Ecto neural progenitor cell (in vitro differentiated cells): ENCODE data around the gene YJEFN3.
A peak's percentile ranks its signal among the peaks of the same experiment; 100 is the strongest.

ENCODE experiments used
- DNase-seq: peaks from one replicate; pipeline ENCODE4 v3.0.0-alpha.2; 2018; ENCODE audit warnings: low spot score

YJEFN3 gene

DNA sequence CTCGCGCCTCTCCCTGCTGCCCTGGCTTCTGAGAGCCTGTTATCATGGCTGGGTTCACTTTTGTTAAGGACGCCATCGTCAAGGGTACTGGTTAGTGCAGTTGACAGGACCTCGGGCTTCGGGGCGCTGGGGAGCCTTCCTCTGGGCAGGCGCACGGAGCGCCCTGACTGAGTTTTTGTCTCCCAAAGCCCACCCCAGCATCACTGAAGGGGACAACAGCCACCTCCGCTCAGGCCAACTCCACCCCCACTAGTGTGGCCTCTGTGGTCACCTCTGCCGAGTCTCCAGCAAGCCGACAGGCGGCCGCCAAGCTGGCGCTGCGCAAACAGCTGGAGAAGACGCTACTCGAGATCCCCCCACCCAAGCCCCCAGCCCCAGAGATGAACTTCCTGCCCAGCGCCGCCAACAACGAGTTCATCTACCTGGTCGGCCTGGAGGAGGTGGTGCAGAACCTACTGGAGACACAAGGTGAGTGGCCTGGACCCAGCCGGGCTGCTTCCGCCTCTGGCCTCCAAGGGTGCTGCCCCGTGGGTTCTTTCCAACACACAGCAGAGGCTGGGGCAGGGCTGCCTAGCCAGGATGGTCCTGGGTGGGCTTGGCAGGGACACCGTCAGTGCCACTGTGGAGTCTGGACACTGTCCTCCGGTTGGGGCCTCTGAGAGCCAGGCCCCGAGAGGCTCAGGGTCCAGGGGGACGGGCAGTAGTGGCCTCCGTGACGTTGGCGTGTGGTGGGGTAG lies 30.3 kb upstream of the YJEFN3 start:
- no peak for DNase-seq

DNA sequence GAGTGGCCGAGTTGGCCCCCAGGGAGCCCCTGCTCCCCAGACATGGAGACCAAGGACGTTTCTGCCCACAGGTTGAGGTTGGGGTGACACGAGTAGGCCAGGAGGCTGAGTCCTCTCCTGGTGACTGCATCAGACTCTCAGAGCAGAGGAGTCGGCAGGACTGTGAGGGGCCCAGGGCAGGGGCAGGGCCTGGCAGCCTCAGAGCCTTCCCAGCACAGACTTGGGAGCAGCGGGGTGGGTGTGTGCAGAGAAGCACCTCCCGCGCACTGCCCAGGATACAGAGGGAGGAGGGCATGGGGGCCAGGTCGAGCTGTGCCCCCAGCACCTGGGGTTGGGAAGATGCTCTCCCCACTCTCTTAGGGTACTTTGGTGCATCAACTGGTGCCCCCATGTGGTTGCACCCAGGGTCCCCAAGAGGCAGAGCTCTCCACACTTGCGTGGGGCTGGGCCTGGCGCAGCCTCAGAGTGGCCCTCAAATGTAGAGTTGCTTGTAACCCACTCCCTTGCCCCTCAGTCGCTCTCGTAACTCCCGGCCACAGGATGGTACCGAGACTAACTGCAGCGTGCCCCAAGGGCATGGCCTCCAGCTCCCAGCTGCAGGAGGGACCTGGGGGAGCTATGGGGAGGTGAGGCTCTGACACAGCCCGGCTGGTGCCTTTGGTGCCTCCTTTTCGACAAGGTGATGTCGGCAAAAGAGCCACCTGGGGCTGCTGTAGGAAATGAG lies 29.3 kb upstream of the YJEFN3 start:
- DNase-seq = no peak

DNA sequence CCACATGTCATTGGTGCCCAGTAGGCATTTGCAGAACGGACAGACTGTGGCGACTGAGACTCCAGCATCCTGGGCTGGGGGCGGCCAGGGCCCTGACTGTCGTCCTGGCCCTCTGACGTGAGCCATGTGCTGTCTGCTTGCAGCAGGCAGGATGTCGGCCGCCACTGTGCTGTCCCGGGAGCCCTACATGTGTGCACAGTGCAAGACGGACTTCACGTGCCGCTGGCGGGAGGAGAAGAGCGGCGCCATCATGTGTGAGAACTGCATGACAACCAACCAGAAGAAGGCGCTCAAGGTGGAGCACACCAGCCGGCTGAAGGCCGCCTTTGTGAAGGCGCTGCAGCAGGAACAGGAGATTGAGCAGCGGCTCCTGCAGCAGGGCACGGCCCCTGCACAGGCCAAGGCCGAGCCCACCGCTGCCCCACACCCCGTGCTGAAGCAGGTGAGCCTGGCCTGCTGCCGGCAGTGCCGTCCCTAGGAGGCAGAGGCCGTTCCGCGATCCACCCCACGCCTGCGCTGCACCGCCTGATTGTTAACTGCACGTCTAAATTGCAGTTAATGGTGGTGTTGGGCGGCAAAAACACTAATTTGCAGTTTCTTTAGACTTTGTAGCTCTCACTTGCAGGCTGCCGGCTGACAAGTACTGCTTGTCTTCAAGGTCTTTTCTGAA lies 27.6 kb upstream of the YJEFN3 start:
- no peak for DNase-seq

DNA sequence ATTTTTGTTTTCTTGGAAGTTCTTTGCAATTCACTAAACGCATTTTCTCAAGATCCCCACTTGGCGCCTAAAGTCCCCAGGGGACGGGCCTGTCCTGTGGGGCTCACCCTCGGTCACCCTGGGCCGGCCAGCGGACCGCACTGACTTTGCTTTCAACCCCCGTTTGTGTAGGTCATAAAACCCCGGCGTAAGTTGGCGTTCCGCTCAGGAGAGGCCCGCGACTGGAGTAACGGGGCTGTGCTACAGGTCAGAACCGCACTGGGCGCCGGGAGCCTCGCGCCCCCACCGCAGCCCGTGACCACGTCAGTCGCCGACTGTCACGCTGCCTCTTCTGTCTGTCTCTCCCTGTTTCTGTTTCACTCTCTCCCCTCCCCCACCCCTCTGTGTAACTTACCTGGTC lies 26.9 kb upstream of the YJEFN3 start:
- DNase-seq = no peak

DNA sequence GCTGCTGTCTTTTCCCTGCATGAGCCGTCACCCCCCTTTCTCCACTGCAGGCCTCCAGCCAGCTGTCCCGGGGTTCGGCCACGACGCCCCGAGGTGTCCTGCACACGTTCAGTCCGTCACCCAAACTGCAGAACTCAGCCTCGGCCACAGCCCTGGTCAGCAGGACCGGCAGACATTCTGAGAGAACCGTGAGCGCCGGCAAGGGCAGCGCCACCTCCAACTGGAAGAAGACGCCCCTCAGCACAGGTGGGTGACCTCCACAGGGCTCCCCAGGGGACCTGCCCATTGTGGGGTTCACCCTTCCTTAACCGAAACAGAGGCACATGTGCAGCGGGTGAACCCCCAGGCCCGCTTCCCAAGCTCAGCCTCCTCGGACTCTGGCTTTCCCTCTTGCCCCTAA lies 26.4 kb upstream of the YJEFN3 start:
- DNase-seq = no peak

DNA sequence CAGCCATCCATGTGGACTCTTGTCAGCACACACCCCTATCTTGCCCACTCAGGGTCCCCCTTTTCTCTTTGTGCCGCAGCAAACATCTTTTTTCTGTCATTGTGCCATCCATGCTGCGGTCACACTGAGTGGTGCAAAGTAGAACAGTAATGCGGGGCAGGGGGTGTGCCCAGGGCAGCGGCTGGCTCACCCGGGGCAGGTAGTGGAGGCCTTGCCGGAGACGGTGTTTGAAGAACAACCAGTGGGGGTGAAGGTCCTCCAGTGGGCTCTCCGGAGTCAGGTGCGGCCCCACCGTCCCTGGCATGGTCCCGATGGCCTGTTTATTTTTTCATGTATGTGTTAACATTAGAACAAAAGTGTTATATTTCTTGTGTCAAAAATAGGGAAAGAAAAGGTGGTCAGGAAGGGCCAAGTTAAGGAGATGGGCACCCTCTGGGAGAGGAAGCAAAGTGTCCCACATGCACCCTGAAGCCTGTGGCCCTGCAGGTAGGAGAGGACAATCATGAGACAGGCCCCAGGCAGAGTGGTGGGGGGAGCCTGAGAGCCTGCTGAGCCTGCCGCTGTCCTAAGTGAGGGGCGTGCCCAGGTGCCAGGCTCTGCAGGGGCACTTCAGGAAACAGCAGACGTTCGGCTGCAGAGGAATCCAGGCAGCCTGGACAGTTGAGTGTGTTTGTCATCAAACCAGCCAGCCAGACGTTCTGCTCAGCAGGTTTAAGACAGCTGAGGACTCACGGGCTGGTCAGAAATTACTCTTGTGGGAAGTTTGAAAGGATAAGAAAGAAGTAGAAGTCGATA lies 25.7 kb upstream of the YJEFN3 start:
- no peak for DNase-seq

DNA sequence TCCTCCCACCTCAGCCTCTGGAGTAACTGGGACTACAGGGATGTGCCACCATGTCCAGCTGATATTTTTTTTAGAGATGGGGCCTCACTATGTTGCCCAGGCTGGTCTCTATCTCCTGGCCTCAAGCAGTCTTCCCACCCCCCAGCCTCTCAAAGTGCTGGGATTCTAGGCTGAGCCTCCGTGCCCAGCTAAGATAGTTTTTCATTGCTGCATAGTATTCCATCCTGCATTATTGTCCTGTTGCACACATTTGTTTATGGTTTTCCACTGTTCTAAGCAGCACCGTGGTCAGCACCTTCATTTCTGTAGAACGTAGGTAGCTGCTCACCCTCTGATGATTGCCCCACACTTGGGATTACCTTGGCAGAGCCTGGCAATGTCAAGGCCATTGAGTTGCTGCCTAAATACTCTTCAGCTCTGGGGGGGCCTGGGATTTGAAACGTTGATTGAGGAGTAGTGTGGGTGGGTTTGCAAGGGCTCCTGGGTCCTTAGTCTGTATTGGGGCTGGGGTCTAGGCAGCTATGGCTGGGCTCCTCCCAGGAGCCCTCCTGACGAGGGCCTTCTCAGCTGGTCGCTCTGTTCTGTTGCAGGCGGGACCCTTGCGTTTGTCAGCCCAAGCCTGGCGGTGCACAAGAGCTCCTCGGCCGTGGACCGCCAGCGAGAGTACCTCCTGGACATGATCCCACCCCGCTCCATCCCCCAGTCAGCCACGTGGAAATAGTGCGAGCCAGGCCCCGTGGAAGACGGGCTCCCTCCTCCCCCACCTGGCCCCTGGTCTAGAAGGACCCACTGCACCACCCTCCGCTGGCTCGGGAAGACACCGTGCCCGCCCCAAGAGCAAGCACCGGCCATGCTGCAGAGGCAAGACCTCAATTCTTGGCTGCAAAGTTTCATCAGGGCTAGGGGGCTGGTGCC lies 23.7 kb upstream of the YJEFN3 start:
- DNase-seq = no peak

DNA sequence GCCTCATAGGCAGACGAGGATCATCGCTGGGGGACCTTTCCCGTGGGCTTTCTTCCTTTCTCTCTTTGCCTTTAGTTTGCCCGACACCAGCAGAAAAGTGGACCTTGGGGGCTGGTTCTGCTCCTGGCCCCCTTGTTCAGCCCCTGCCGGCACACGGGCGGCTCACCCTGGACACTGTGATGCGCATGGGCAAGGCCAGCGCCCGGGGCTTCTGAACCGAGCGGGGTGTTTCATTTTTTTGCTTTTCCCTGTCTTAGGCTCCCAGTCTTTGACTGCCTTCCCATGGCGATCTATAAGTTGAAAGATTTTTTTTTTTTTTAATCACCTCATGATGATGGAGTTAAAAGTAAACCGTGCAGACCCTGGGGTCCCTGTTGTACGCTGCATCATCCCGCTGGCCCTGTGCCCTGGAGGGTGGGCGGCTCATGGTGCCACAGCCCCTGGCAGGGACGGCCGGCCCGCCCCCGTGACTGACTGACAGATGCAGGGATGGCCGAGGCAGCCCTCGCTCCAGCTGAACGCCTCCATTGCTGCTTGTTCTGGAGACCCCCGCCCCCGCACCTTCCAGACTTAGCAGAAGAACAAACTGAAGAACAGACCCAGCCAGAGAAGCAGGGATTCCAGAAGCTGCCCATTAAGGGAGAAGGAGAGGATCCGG lies 22.9 kb upstream of the YJEFN3 start:
- no peak for DNase-seq

DNA sequence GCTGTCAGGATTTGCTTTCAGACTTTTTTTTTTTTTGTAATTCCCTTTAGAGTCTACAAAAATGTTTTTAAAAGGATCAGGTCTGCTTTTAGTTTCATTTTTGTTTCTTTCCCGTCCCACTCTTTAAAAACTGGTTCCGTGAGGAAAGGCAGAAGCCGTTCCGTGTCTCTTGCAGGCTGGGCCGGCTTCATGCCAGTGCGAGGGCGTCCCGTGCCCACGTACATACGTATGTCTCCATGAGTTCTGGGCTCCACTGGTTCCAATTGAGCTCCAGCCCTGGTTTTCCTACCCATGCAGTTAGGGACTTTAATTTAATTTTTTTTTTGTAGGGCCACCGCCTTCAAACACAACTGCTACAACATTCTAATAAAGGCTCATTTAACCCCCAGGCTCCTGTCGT lies 22.1 kb upstream of the YJEFN3 start:
- DNase-seq = no peak

DNA sequence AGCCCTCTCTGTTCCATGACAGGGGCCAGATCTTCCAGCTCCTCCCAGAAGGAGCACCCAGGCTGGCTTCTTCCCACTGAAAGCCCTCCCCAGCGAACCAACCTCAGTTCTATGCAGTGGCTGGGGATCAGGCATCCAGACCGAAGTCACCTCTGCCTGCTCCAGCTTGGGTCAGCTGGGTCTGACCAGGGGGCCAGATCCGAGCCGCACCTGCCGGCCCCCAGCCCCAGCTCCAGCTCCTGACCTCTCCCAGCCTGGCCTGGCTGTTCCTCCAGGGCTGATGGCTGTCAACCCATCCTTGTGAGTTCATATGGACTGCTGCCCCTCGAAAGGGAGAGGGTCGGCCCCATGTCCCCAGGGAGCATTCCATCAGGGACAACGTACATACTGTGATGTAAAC lies 21.4 kb upstream of the YJEFN3 start:
- no peak for DNase-seq

DNA sequence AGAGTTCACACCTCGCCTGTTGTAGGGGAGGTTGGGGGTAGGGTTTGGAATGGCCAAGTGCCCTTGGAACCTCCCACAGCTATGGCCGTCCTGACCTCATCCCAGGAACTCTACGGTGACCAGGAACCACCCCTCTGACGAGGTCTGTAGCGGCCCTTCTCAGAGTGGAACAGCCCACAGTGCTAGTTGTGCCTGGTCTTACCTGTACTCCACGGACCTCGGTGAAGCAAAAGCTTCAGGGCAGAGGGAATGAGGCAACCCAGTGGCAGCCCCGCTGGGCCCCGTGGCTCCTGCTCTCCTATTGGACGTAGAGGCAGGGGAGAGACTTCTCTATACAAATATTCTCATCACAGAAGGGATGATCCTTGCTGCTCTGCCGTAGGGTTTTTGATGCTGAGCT lies 20.5 kb upstream of the YJEFN3 start:
- no peak for DNase-seq

DNA sequence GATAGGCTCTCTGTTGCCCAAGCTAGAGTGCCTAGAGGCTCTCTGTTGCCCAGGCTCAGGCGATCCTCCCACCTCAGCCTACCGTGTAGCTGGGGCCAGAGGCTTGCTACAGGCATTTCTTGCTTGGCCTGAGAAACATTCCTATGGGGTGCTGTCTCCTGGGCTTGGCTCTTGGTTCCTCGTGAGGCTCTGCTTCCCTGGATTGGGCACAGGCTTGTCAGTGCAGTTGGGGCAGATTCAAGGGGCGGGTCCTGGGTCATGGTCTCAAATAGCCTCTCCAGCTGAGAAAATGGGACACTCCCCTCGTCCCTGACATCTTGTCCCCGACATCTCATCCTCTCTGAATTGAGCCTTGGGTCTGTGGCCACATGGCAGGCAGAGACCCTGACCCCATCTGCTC lies 18.3 kb upstream of the YJEFN3 start:
- DNase-seq = no peak

DNA sequence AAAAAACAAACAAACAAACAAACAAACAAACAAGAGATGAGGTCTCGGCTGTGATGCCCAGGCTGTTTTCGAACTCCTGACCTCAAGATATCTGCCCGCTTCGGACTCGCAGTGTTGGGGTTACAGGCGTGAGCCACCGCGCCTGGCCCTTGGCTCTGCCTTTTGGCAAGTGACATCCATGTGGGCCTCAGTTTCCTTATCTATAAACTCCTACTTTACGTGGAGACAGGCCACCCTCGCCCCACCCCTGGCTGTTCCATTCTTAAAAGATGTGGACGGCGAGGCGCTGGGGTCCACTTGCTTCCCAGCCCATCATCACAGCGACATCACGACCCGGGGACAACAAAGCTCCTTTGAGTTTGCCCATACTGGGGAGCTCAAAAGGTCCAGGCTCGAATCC lies 15.0 kb upstream of the YJEFN3 start:
- DNase-seq = no peak

DNA sequence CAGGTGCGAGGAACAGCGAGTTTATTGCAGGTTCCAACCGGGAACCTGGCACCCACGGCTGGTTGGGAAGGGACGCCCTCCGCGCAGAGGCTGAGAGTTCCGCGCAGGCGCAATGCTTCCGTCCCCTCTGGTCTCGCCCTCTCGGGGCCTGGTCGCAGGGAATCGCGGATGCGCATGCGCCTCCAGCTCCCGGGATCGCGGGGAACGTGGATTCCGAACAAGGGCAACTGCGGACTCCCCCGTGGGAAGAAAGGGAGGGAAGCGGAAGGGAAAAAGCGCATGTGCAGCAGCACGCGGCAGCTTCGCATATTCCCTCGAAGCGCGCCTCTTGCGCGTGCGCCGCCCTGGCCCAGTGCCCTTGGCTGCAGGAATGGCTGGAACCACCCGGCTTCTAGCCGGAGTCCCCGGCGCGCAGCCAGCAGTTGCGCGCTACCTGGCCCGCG lies 14.5 kb upstream of the YJEFN3 start:
- no peak for DNase-seq

DNA sequence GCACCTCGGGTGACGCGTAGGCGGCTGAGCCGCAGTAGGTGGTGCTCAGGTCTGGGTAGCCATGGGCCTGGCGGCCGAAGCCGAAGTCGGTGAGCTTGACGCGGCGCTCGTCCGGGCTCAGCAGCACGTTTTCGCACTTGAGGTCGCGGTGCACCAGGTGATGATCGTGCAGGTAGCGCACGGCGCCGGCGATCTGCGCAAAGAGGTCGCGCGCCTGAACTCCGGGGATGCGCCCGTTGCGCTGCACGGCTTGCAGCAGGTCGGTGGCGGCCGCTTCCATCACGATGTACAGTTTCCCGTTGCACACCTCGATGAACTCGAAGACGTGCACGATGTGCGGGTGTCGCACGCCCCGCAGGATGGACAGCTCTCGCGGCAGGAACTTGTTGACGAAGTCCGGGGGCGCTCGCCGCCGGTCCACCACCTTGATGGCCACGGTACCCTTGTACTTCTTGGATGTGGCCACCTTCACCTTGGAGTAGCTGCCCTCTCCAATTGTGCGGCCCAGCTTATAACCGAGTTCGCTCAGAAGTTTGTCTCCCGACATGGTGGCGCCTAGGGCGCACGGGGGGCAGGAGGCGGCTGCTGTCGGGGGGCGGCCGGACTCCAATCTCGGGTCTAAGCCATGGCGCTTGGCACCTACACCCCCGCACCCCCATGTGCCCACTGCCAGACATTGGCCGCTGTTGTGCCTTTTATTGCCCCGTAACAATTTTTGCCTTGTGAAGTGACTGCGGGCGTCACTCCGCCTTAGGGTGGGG lies 13.7 kb upstream of the YJEFN3 start, which contains the start of gene TSSK6:
Gene TSSK6, minus strand, starts transcription at position 668 of the 761 bp plus-strand sequence. Its CDS starts 121 bp downstream, at position 547.
- DNase-seq = no peak

DNA sequence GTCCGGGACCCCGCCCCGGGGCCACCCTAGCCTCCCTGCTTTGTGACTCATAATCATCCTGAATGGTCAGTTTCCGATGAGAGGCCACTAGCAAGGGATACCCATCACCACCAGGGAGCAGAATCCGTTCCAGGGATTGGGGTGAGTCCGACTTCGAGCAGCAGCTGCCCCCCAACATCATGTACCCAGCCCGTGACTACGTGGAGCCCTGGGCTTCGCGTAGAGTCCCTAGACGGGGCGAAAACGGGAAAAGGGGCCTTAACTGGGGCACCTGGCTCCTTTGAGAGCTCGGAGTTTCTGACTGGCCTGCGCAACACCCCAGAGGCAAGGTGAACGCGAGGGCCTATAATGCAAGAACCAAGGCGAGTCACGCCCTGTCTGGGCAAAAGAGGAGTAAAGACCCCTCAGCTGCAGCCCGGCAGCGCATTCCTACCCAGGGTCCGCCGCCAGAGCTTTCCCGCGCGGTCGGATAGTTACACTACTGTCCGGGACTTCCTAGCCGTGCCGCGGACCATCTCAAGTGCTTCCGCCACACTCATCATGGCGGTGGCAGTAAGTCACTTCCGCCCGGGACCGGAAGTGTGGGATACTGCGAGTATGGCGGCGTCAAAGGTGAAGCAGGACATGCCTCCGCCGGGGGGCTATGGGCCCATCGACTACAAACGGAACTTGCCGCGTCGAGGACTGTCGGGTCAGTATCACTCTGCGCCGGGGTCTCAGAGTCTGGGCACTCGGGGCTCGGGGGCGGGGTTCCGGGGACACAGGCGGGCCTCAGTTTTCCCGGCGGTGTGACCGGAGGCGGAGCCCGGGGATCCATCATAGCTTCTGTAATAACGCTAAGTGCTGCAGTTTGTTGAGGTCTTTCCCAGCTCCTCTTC lies 12.8 kb upstream of the YJEFN3 start, which contains the start of gene NDUFA13:
Gene NDUFA13, plus strand, starts transcription at position 584 of the 878 bp plus-strand sequence. Its CDS starts 14 bp downstream, at position 598.
- DNase-seq = peak; percentile 96

DNA sequence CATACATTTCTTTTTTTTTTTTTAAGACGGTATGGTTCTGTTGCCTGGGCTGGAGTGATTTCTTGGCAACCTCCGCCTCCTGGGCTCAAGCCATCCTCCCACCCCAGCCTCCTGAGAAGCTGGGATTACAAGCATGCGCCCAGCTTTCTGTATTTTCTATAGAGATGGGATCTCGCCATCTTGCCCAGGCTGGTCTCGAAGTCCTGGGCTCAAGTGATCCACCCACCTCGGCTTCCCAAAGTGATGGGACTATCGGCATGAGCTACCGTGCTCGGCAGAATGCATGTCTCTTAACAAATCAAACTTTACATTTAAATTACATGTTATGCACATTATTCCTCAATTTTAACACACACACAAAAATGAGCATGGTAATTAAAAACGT lies 11.5 kb upstream of the YJEFN3 start:
- no peak for DNase-seq

DNA sequence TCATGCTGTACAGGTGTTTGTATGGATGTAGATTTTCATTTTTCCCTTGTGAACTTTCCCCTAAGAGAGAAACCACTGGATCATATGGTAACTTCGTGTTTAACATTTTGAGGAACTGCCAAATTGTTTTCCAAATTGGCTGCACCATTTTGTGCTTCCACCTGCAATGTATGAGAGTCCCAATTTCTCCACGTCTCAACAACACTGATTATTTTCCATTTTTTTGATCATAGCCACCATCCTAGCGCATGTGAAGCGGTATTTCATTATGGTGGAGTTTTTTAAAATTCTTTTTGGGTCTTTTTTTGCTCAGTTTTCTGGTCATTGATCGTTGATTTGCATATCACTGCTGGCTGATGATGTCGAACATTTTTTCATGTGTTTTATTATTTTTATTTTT lies 7.7 kb upstream of the YJEFN3 start:
- no peak for DNase-seq

DNA sequence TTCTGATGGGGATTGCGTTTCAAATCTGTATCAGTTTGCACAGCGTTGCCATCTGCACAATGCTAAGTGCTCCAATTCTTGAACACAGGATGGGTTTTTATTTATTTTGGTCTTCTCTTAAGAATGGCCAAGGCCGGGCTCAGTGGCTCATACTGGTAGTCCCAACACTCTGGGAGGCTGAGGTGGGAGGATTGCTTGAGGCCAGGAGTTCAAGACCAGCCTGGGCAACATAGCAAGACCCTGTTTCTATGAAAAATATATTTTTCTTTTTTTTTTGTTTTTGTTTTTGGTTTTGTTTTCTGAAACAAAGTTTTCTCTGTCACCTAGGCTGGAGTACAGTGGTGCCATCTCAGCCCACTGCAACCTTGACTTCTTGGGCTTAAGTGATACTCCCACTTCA lies 5.5 kb upstream of the YJEFN3 start:
- no peak for DNase-seq
